ENCODE data around the gene FCER1A.

DNA sequence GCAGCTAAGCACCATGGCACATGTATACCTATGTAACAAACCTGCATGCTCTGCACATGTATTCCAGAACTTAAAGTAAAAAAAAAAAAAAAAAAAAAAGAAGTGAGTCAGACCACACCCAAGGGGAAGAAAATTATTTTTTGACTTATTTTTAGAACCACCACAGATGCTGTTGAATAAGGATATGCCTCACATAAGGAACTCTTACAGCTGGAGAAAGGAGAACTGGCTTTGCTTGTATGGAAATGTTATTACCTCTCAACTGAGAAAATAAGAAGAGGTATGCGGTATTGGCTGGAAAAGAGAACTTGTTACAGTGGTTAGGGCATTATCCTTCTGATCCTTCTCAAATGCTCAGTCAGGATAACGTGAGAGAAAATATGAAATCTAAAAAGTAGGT, 27.5 kb upstream of the FCER1A start:
- no peak for TF ChIP-seq EZH2phosphoT487 (IDR thresholded peaks at IDR 0.05; ENCODE audit: insufficient read depth, low read depth)
- TF ChIP-seq EZH2 (IDR thresholded peaks at IDR 0.05; ENCODE audit: insufficient read depth, poor library complexity, severe bottlenecking), result no peak
